HepG2 (cell line): ENCODE data around the gene AIFM1. TPM values are rescaled to one million over a fixed set of nuclear protein-coding genes. Genes with fewer than 3 reads are reported as not detected.

Experiments used
- ATAC-seq: fragments of 200-7000 bp; cut with Tn5 transposase; 3 replicates; pipeline ENCODE4 v1.9.1; 2020; ENCODE audit warnings: mild to moderate bottlenecking, moderate library complexity
- BruUV-seq: library from RNA; stranded (reverse); fragments of 400-500 nt; replicated peaks from 2 replicates; lab custom pipeline; 2021; lab: Mats Ljungman, UMichigan
- CTCF ChIA-PET: fragments of 300-600 bp; formaldehyde crosslinking; extraction: SDS; loops from one replicate; lab custom pipeline; 2021; ENCODE audit warnings: low total read pairs, inconsistent platforms, low intra/inter-chr PET ratio; lab: Yijun Ruan, JAX
- POLR2A ChIA-PET: fragments of 350-600 bp; sonication (Branson Sonifier 250); formaldehyde crosslinking; loops from one replicate; lab custom pipeline; 2020; ENCODE audit warnings: antibody characterized with exemption, inconsistent platforms; lab: Yijun Ruan, JAX
- DNase-seq: peaks from one replicate; pipeline ENCODE4 v3.0.0-alpha.2; 2015; ENCODE audit warnings: low spot score
- FAIRE-seq: peaks from 3 replicates; lab custom pipeline; 2011; peaks lifted over from hg19 to GRCh38; lab: Jason Lieb, UNC
- H2AFZ ChIP-seq: one replicate; pipeline ENCODE4 v1.6.1; 2011; ENCODE audit warnings: low read length, inconsistent platforms
- H3K27ac ChIP-seq: fragments of 300-600 bp; 3 replicates; pipeline ENCODE4 v1.8.0; 2011; ENCODE audit warnings: mixed run types, mild to moderate bottlenecking, mixed read lengths, low read length, inconsistent platforms; ENCODE audit not compliant: insufficient read depth; ENCODE audit errors: extremely low read length
- H3K27me3 ChIP-seq, 2 experiments: fragments of 200-600 bp in 1 of 2; 2 replicates in 1 of 2; 3 replicates in 1 of 2; pipeline versions ENCODE4 v1.6.0 to v1.8.0; 2011; ENCODE audit warnings: low read length in 2 of 2, mild to moderate bottlenecking in 2 of 2, moderate library complexity in 2 of 2, inconsistent platforms in 1 of 2; ENCODE audit not compliant: insufficient read depth in 2 of 2, control insufficient read depth in 1 of 2
- H3K36me3 ChIP-seq, 2 experiments: fragments of 200-600 bp in 1 of 2; replicated peaks in 1 of 2; 2 replicates in 1 of 2; 3 replicates in 1 of 2; pipeline versions ENCODE4 v1.5.1 to v1.8.0; 2011; ENCODE audit warnings: low read length in 2 of 2, inconsistent platforms in 1 of 2; ENCODE audit not compliant: insufficient read depth in 2 of 2, control insufficient read depth in 1 of 2
- H3K4me1 ChIP-seq: 2 replicates; pipeline ENCODE4 v1.5.1; 2012; ENCODE audit warnings: low read length, inconsistent platforms; ENCODE audit not compliant: insufficient read depth
- H3K4me2 ChIP-seq: 2 replicates; pipeline ENCODE4 v1.6.0; 2011; ENCODE audit warnings: low read depth, low read length, inconsistent platforms
- H3K4me3 ChIP-seq, 3 experiments: fragments of 200-600 bp in 1 of 3; sonication (generic), shearing (Covaris generic) in 1 of 3; replicated peaks in 1 of 3; 2 replicates each; pipeline ENCODE4 v1.5.1; 2011 to 2016; ENCODE audit warnings: low read length in 3 of 3, inconsistent platforms in 2 of 3, low read depth in 2 of 3, mild to moderate bottlenecking in 2 of 3, control low read depth in 1 of 3, mixed read lengths in 1 of 3; ENCODE audit not compliant: insufficient read depth in 1 of 3
- H3K79me2 ChIP-seq: one replicate; pipeline ENCODE4 v1.6.1; 2011; ENCODE audit warnings: low read length, inconsistent platforms; ENCODE audit not compliant: insufficient read depth
- H3K9ac ChIP-seq: 2 replicates; pipeline ENCODE4 v1.6.0; 2011; ENCODE audit warnings: mild to moderate bottlenecking, low read depth, low read length, inconsistent platforms; ENCODE audit not compliant: insufficient read depth
- H3K9me3 ChIP-seq: 2 replicates; pipeline ENCODE4 v1.5.1; 2012; ENCODE audit warnings: mild to moderate bottlenecking, low read length
- H4K20me1 ChIP-seq: 2 replicates; pipeline ENCODE4 v1.6.0; 2011; ENCODE audit warnings: inconsistent platforms, mild to moderate bottlenecking, low read length, moderate library complexity; ENCODE audit not compliant: insufficient read depth
- GABPB1 ChIP-seq: IDR thresholded peaks from 2 replicates; pipeline ENCODE4 v1.6.1; 2016; ENCODE audit warnings: mild to moderate bottlenecking, missing genetic modification reagents, moderate library complexity, missing compliant biosample characterization
- HDAC2 ChIP-seq: sonication (generic); formaldehyde crosslinking; IDR thresholded peaks from 2 replicates; pipeline ENCODE4 v1.4.0; 2020; ENCODE audit warnings: missing genetic modification reagents
- HMGXB4 ChIP-seq, 2 experiments: sonication (generic) in 1 of 2; formaldehyde crosslinking in 1 of 2; IDR thresholded peaks; 2 replicates each; pipeline versions ENCODE4 v1.4.0 to v1.6.1; 2018 to 2020; ENCODE audit warnings: missing genetic modification reagents in 2 of 2, borderline replicate concordance in 1 of 2, low read depth in 1 of 2, mild to moderate bottlenecking in 1 of 2, missing biosample characterization in 1 of 2
- MAX ChIP-seq: IDR thresholded peaks from 2 replicates; pipeline ENCODE4 v1.6.1; 2012; ENCODE audit warnings: inconsistent platforms
- MEF2D ChIP-seq: sonication (generic); formaldehyde crosslinking; IDR thresholded peaks from 2 replicates; pipeline ENCODE4 v1.5.1; 2020; ENCODE audit warnings: mild to moderate bottlenecking, missing genetic modification reagents
- XRCC5 ChIP-seq: fragments of 200-400 bp; formaldehyde crosslinking; optimal IDR thresholded peaks from 2 replicates; pipeline ENCODE3; 2017; ENCODE audit warnings: mild to moderate bottlenecking, low read length
- ZFX ChIP-seq: sonication (generic); formaldehyde crosslinking; IDR thresholded peaks from 2 replicates; pipeline ENCODE4 v1.4.0; 2020; ENCODE audit warnings: mild to moderate bottlenecking, low read depth, missing genetic modification reagents, moderate library complexity
- ZNF33A ChIP-seq: sonication (generic); formaldehyde crosslinking; IDR thresholded peaks from 2 replicates; pipeline ENCODE4 v1.5.1; 2020; ENCODE audit warnings: missing genetic modification reagents, mild to moderate bottlenecking, moderate library complexity, borderline replicate concordance
- ZNF777 ChIP-seq: sonication (generic); formaldehyde crosslinking; IDR thresholded peaks from 2 replicates; pipeline ENCODE4 v1.4.0; 2020; ENCODE audit warnings: missing genetic modification reagents
- WGBS: methylation state at CpG from one replicate; pipeline ENCODE4 v1.1.6; 2017; ENCODE audit warnings: low lambda C conversion rate; 5-methylcytosine and 5-hydroxymethylcytosine counted together
- in situ Hi-C: cut with HindIII; loops from 2 replicates; pipeline ENCODE4 v1.10.0; 2017; ENCODE audit warnings: low pct_unique_long_range_greater_than_20kb; ENCODE audit not compliant: extremely low pct_ligation_motif_present
- intact Hi-C: fragments of 100-400 bp; cut with micrococcal nuclease; formaldehyde crosslinking; loops from one replicate; pipeline ENCODE4 v1.10.0; 2022; ENCODE audit not compliant: unreplicated experiment
- polyA plus RNA-seq, 8 experiments: library from polyadenylated mRNA; depleted of rRNA in 3 of 8; stranded (reverse) in 7 of 8; unstranded in 1 of 8; fragments of >200 nt; fragmentation: Illumina TruSeq in 4 of 8; extraction: Trizol in 4 of 8; gene quantifications; 2 replicates each; pipeline versions ENCODE4 v1.2.1 to v1.2.3, GENCODE V29; 2011 to 2016; ENCODE audit warnings: low read depth in 4 of 8, missing spikeins in 1 of 8, mixed read lengths in 1 of 8; ENCODE audit not compliant: insufficient read depth in 1 of 8
- total RNA-seq, 5 experiments: library from RNA; depleted of rRNA; stranded (reverse); fragments of >200 nt; fragmentation: Illumina TruSeq; extraction: Trizol; gene quantifications; 2 replicates each; pipeline ENCODE4 v1.2.3, GENCODE V29; 2016; ENCODE audit warnings: low read depth in 1 of 5
- TF ChIP-seq, protein P1 (sequence below): sonication (generic); formaldehyde crosslinking; IDR thresholded peaks from 2 replicates; pipeline ENCODE4 v1.5.1; 2020; ENCODE audit warnings: mild to moderate bottlenecking, missing genetic modification reagents, moderate library complexity
- TF ChIP-seq, protein P2 (sequence below): sonication (generic); formaldehyde crosslinking; IDR thresholded peaks from 2 replicates; pipeline ENCODE4 v1.4.0; 2020; ENCODE audit warnings: missing genetic modification reagents
- TF ChIP-seq, protein P3 (sequence below): sonication (generic); formaldehyde crosslinking; IDR thresholded peaks from 2 replicates; pipeline ENCODE4 v1.4.0; 2020; ENCODE audit warnings: missing genetic modification reagents, low read depth, mild to moderate bottlenecking, borderline replicate concordance

The AIFM1 gene
- total and polyA plus RNA-seq, 2 of the 13 experiments (the other 11 are each of a cell fraction or from before 2014, with no cell fraction given) = 42.8 to 46.9 TPM

GRCh38 chrX:130120746-130121504 is 44.7 kb downstream of the AIFM1 start:
- intact Hi-C loops = loop anchor here (1.0 kb wide), 1 partner anchor 42 kb away; no protein-coding TSS in a partner anchor
- ChIA-PET POLR2A (interaction anchor here (0.7 kb wide), 1 partner anchor 45 kb away, joined by 3 read pairs; the partner anchor contains the start of gene AIFM1), CTCF (interaction anchor here (0.9 to 1.9 kb wide), 5 partner anchors 29 to 70 kb away, joined by 3 to 6 read pairs (median 5); no protein-coding TSS in a partner anchor)
- peak overlapping the region; percentile 26 to 70 (median 49); a peak in 5 of 6 replicates for H3K4me3 ChIP-seq
- H3K4me1 ChIP-seq = peaks cover 32% of the 10 kb centered on the region
- peak overlapping the region; percentile 65 for H3K4me2 ChIP-seq
- H3K79me2 ChIP-seq = no peaks in the 10 kb centered on the region
- ATAC-seq (peak; percentile 87), FAIRE-seq (no peak), DNase-seq (peak; percentile 33)
- H3K9me3 ChIP-seq = no peaks in the 10 kb centered on the region
- no peak overlapping the region for H3K27ac ChIP-seq
- H3K36me3 ChIP-seq = no peaks in the 10 kb centered on the region
- BruUV-seq = no TSS peak
- no peak overlapping the region for H2AFZ ChIP-seq
- WGBS = 73% methylated on average over 22 of the region's 58 CpGs
- H3K27me3 ChIP-seq = no peaks in the 10 kb centered on the region
- no peaks in the 10 kb centered on the region for H4K20me1 ChIP-seq
- H3K9ac ChIP-seq = no peak overlapping the region
- in situ Hi-C loops = no loop called here
- TF ChIP-seq ZNF33A (CRISPR knock-in tag) (no peak), ZFX (peak; percentile 33; the same call in 1 of the 2 replicates), ZNF777 (CRISPR knock-in tag) (peak; percentile 68; the same call in 1 of the 2 replicates), MEF2D (CRISPR knock-in tag) (no peak), XRCC5 (peak; percentile 18), MAX (peak; percentile 65), GABPB1 (CRISPR knock-in tag) (peak; percentile 42; the same call in 1 of the 2 replicates), HDAC2 (CRISPR knock-in tag) (no peak), HMGXB4 (CRISPR knock-in tag; IDR thresholded peaks at IDR 0.05; ENCODE audit: borderline replicate concordance in 1 of 2, low read depth in 1 of 2) (peak; percentile 49 to 86; a peak in 3 of 4 replicates)
- TF ChIP-seq, protein P1, sequence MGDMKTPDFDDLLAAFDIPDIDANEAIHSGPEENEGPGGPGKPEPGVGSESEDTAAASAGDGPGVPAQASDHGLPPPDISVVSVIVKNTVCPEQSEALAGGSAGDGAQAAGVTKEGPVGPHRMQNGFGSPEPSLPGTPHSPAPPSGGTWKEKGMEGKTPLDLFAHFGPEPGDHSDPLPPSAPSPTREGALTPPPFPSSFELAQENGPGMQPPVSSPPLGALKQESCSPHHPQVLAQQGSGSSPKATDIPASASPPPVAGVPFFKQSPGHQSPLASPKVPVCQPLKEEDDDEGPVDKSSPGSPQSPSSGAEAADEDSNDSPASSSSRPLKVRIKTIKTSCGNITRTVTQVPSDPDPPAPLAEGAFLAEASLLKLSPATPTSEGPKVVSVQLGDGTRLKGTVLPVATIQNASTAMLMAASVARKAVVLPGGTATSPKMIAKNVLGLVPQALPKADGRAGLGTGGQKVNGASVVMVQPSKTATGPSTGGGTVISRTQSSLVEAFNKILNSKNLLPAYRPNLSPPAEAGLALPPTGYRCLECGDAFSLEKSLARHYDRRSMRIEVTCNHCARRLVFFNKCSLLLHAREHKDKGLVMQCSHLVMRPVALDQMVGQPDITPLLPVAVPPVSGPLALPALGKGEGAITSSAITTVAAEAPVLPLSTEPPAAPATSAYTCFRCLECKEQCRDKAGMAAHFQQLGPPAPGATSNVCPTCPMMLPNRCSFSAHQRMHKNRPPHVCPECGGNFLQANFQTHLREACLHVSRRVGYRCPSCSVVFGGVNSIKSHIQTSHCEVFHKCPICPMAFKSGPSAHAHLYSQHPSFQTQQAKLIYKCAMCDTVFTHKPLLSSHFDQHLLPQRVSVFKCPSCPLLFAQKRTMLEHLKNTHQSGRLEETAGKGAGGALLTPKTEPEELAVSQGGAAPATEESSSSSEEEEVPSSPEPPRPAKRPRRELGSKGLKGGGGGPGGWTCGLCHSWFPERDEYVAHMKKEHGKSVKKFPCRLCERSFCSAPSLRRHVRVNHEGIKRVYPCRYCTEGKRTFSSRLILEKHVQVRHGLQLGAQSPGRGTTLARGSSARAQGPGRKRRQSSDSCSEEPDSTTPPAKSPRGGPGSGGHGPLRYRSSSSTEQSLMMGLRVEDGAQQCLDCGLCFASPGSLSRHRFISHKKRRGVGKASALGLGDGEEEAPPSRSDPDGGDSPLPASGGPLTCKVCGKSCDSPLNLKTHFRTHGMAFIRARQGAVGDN = peak; percentile 81
- TF ChIP-seq, protein P2, sequence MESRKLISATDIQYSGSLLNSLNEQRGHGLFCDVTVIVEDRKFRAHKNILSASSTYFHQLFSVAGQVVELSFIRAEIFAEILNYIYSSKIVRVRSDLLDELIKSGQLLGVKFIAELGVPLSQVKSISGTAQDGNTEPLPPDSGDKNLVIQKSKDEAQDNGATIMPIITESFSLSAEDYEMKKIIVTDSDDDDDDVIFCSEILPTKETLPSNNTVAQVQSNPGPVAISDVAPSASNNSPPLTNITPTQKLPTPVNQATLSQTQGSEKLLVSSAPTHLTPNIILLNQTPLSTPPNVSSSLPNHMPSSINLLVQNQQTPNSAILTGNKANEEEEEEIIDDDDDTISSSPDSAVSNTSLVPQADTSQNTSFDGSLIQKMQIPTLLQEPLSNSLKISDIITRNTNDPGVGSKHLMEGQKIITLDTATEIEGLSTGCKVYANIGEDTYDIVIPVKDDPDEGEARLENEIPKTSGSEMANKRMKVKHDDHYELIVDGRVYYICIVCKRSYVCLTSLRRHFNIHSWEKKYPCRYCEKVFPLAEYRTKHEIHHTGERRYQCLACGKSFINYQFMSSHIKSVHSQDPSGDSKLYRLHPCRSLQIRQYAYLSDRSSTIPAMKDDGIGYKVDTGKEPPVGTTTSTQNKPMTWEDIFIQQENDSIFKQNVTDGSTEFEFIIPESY (CRISPR knock-in tag) = peak; percentile 31; the same call in 1 of the 2 replicates
- TF ChIP-seq, protein P3, sequence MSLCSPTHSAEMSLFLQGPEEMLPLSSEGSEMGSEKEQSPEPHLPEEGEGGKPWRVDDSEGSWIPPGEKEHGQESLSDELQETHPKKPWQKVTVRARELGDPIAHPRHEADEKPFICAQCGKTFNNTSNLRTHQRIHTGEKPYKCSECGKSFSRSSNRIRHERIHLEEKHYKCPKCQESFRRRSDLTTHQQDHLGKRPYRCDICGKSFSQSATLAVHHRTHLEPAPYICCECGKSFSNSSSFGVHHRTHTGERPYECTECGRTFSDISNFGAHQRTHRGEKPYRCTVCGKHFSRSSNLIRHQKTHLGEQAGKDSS (CRISPR knock-in tag) = 0 out of 2 replicates have a peak, but pooled peaks have one; percentile 40
